ENCODE results near the gene PRDX2.

DNA sequence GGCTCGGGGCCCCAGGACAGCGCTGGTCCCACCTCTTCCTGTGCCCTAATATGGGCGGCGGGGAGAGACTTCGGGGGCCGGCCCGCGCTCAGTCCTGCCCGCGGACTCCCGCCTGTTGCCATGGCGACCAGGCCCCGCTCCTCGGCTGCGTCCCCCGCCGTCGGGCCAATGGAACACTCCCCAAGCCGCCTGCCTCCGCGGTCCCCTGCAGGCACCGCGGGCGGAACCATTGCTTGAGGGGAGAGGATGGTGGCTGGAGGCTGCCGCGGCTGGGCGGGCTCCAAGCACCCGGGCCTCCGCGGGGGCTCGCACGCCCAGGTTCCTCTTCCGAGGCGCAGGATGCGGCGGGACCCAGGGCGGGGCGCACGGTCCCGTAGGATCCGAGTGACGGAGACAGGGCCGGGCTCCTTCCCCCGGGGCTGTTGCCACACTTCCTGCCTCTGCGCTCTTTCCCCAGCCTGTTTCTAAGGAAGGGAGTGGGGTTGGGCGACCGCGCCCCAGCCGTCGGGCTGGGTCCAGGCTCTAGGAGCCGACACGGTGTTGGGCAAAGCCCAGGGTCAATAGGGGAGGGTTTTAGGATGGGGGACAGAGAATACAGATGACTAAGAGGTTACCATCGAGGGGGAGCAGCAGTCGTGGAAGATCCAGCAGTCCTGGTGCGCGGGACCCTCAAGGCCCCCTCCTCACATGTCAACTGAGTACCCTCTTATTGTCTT is 11.5 kb downstream of the PRDX2 start:
- peak; percentile 26 to 97 (median 86) for TF ChIP-seq POLR2A (IDR thresholded peaks at IDR 0.05)
- TF ChIP-seq EP300 (IDR thresholded peaks at IDR 0.05), result peak in 3 of 4 donors; percentile 62 to 84 (median 70)

Data from upper lobe of left lung (tissue), 4 donors.